Right cardiac atrium (tissue), 5 donors: ENCODE data around the gene NNMT. TPM values are rescaled to one million over a fixed set of nuclear protein-coding genes. Genes with fewer than 3 reads are reported as not detected.
A peak's percentile ranks its signal among the peaks of the same experiment; 100 is the strongest.

ENCODE experiments used
- ATAC-seq, 2 donors: fragments of 200-7000 bp; cut with Tn5 transposase; one replicate each; pipeline versions ENCODE4 v1.8.0 to v1.9.1; 2020; ENCODE audit warnings: moderate library complexity in 2 of 2, mild to moderate bottlenecking in 1 of 2
- DNase-seq, 3 donors: peaks; one replicate each; pipeline ENCODE4 v3.0.0-alpha.2; 2020
- H3K27ac ChIP-seq: one replicate; pipeline ENCODE4 v1.5.1; 2013; ENCODE audit warnings: mild to moderate bottlenecking, low read length, control low read depth, moderate library complexity
- H3K27me3 ChIP-seq: one replicate; pipeline ENCODE4 v1.6.1; 2013; ENCODE audit not compliant: control insufficient read depth, insufficient read depth
- H3K4me1 ChIP-seq: one replicate; pipeline ENCODE4 v1.6.1; 2013; ENCODE audit warnings: low read length; ENCODE audit not compliant: control insufficient read depth, insufficient read depth
- H3K4me3 ChIP-seq: one replicate; pipeline ENCODE4 v1.5.1; 2013; ENCODE audit warnings: low read length, control low read depth
- H3K9me3 ChIP-seq: one replicate; pipeline ENCODE4 v1.6.1; 2013; ENCODE audit warnings: low read length; ENCODE audit not compliant: control insufficient read depth
- WGBS: extraction: QIAGEN DNeasy Blood & Tissue Kit; methylation state at CpG from one replicate; pipeline ENCODE4 v1.1.7; 2013; 5-methylcytosine and 5-hydroxymethylcytosine counted together
- intact Hi-C, 4 donors: fragments of 100-400 bp; cut with DNase I; formaldehyde crosslinking; loops; one replicate each; pipeline versions ENCODE4 v1.11.0 to v1.14.0; 2022 to 2023
- polyA plus RNA-seq: library from polyadenylated mRNA; stranded (reverse); fragments of 200-250 nt; gene quantifications from one replicate; pipeline ENCODE4 v1.2.3, GENCODE V29; 2013
- total RNA-seq, 4 donors: library from RNA; stranded (reverse); fragmentation: NEBNext Ultra II Directional; extraction: Animal tissue kit (Norgen Biotek cat#: 25700); gene quantifications; one replicate each; pipeline ENCODE4 v1.2.1, GENCODE V29; 2021
- donor health status: healthy with polysubstance abuse.
- donor health status: DM: no; HTN: yes; CAD: no.
- donor health status: DM: no; HTN: no; CAD: no.
- donor health status: DM: no; HTN: yes; CAD: no; lungs with severe emphysema.
- donor health status: DM: yes; HTN: yes; CAD: no.

NNMT gene
- total and polyA plus RNA-seq, 5 donors: 16.8 to 183 (median 56.9) TPM

- Histone ChIP-seq H3K4me3 (peak overlapping the region; percentile 81), H3K27me3 (no peaks in the 10 kb centered on the region), H3K4me1 (peaks cover 6% of the 10 kb centered on the region), H3K9me3 (no peaks in the 10 kb centered on the region), H3K27ac (peak overlapping the region; percentile 94)
- intact Hi-C loops: no loop called here
- WGBS: 69% methylated on average over 7 of the region's 7 CpGs
- ATAC-seq: no peak
- no peak for DNase-seq
Measured at GRCh38 chr11:114296605-114297372, 590 bp downstream of the NNMT start.

GRCh38 chr11:114297806-114298709 lies 1.9 kb downstream of the NNMT start:
- WGBS: 80% methylated on average over 8 of the region's 8 CpGs
- no peak for ATAC-seq

GRCh38 chr11:114298710-114299109 lies 2.5 kb downstream of the NNMT start:
- peak overlapping the region; percentile 44 for H3K4me3 ChIP-seq
- no peaks in the 10 kb centered on the region for H3K9me3 ChIP-seq
- no peaks in the 10 kb centered on the region for H3K27me3 ChIP-seq
- 82% methylated on average over 2 of the region's 2 CpGs for WGBS
- H3K27ac ChIP-seq: no peak overlapping the region
- DNase-seq (no peak), ATAC-seq (no peak)
- no peaks in the 10 kb centered on the region for H3K4me1 ChIP-seq
- intact Hi-C loops: no loop called here

More at GRCh38 chr11:114297806-114298709, 1.9 kb downstream of the NNMT start:
- DNase-seq: no peak
- Histone ChIP-seq H3K9me3 (no peaks in the 10 kb centered on the region), H3K27me3 (no peaks in the 10 kb centered on the region), H3K4me1 (peaks cover 2% of the 10 kb centered on the region), H3K27ac (peak overlapping the region; percentile 42), H3K4me3 (peak overlapping the region; percentile 44)
- intact Hi-C loops: no loop called here

- no peaks in the 10 kb centered on the region for H3K4me1 ChIP-seq
- H3K9me3 ChIP-seq: no peaks in the 10 kb centered on the region
- WGBS: 87% methylated on average over 4 of the region's 4 CpGs
- ATAC-seq (no peak), DNase-seq (no peak)
- no peak overlapping the region for H3K4me3 ChIP-seq
- no peak overlapping the region for H3K27ac ChIP-seq
- intact Hi-C loops: no loop called here
- H3K27me3 ChIP-seq: no peaks in the 10 kb centered on the region
Measured at GRCh38 chr11:114301088-114301487, 4.9 kb downstream of the NNMT start.

GRCh38 chr11:114301927-114302326 lies 5.7 kb downstream of the NNMT start:
- no peak for ATAC-seq
- no peaks in the 10 kb centered on the region for H3K27me3 ChIP-seq
- intact Hi-C loops: no loop called here
- no peaks in the 10 kb centered on the region for H3K4me1 ChIP-seq
- H3K9me3 ChIP-seq: no peaks in the 10 kb centered on the region
- H3K27ac ChIP-seq: no peak overlapping the region
- DNase-seq: no peak
- H3K4me3 ChIP-seq: no peak overlapping the region

- WGBS: 48% methylated on average over 1 of the region's 1 CpG
- no peak overlapping the region for H3K27ac ChIP-seq
- no peaks in the 10 kb centered on the region for H3K9me3 ChIP-seq
- peak overlapping the region; percentile 28 for H3K4me3 ChIP-seq
- intact Hi-C loops: no loop called here
- ATAC-seq: no peak
- no peak for DNase-seq
- no peaks in the 10 kb centered on the region for H3K27me3 ChIP-seq
- H3K4me1 ChIP-seq: peaks cover 2% of the 10 kb centered on the region
Measured at GRCh38 chr11:114302663-114303062, 6.5 kb downstream of the NNMT start.

GRCh38 chr11:114304065-114304464 lies 7.9 kb downstream of the NNMT start:
- ATAC-seq: no peak
- peaks cover 4% of the 10 kb centered on the region for H3K4me1 ChIP-seq
- H3K4me3 ChIP-seq: no peak overlapping the region
- H3K9me3 ChIP-seq: no peaks in the 10 kb centered on the region
- no peak overlapping the region for H3K27ac ChIP-seq
- H3K27me3 ChIP-seq: no peaks in the 10 kb centered on the region
- 56% methylated on average over 1 of the region's 1 CpG for WGBS
- no peak for DNase-seq
- intact Hi-C loops: no loop called here

GRCh38 chr11:114304969-114305368 lies 8.8 kb downstream of the NNMT start:
- no peak for DNase-seq
- H3K4me3 ChIP-seq: no peak overlapping the region
- H3K27me3 ChIP-seq: no peaks in the 10 kb centered on the region
- no peaks in the 10 kb centered on the region for H3K9me3 ChIP-seq
- peaks cover 4% of the 10 kb centered on the region for H3K4me1 ChIP-seq
- no peak for ATAC-seq
- intact Hi-C loops: no loop called here
- WGBS: 70% methylated on average over 1 of the region's 1 CpG
- no peak overlapping the region for H3K27ac ChIP-seq

GRCh38 chr11:114307524-114308203 lies 11.5 kb downstream of the NNMT start:
- WGBS: 26% methylated on average over 9 of the region's 9 CpGs

GRCh38 chr11:114308689-114309089 lies 12.5 kb downstream of the NNMT start:
- peak in 1 of 3 donors; percentile 60 for DNase-seq
- 67% methylated on average over 6 of the region's 6 CpGs for WGBS
- Histone ChIP-seq H3K27ac (peak overlapping the region; percentile 18), H3K4me3 (no peak overlapping the region), H3K9me3 (no peaks in the 10 kb centered on the region), H3K27me3 (no peaks in the 10 kb centered on the region), H3K4me1 (peaks cover 4% of the 10 kb centered on the region)
- ATAC-seq: peak; percentile 56 to 76
- intact Hi-C loops: no loop called here

More at GRCh38 chr11:114307524-114308203, 11.5 kb downstream of the NNMT start:
- Histone ChIP-seq H3K4me3 (no peak overlapping the region), H3K4me1 (peaks cover 4% of the 10 kb centered on the region), H3K27me3 (no peaks in the 10 kb centered on the region), H3K27ac (peak overlapping the region; percentile 86), H3K9me3 (no peaks in the 10 kb centered on the region)
- intact Hi-C loops: no loop called here
- ATAC-seq: peak; percentile 87 to 90
- peak; percentile 78 to 88 (median 80) for DNase-seq

GRCh38 chr11:114309517-114309916 lies 13.3 kb downstream of the NNMT start:
- H3K4me3 ChIP-seq: no peak overlapping the region
- H3K27me3 ChIP-seq: no peaks in the 10 kb centered on the region
- intact Hi-C loops: no loop called here
- H3K9me3 ChIP-seq: no peaks in the 10 kb centered on the region
- 94% methylated on average over 1 of the region's 1 CpG for WGBS
- H3K4me1 ChIP-seq: peaks cover 4% of the 10 kb centered on the region
- H3K27ac ChIP-seq: no peak overlapping the region
- DNase-seq (no peak), ATAC-seq (no peak)
